Myocyte (in vitro differentiated cells): ENCODE results near the gene OTUD6A. TPM values are rescaled to one million over a fixed set of nuclear protein-coding genes. Genes with fewer than 3 reads are reported as not detected.
A peak's percentile ranks its signal among the peaks of the same experiment; 100 is the strongest.
"Not testable (repeated sequence)": the region's sequence is repeated elsewhere in the genome, so short reads cannot be mapped to it uniquely, and the experiment has no call there.

Source experiments
- DNase-seq: peaks from one replicate; pipeline ENCODE4 v3.0.0-alpha.2; 2012; ENCODE audit warnings: low read depth
- total RNA-seq: library from RNA; depleted of rRNA; stranded (reverse); fragments of >200 nt; gene quantifications from 2 replicates; pipeline ENCODE4 v1.2.3, GENCODE V29; 2014

The OTUD6A gene
- total RNA-seq, 1 donor from 2014 or later: not detected

DNA sequence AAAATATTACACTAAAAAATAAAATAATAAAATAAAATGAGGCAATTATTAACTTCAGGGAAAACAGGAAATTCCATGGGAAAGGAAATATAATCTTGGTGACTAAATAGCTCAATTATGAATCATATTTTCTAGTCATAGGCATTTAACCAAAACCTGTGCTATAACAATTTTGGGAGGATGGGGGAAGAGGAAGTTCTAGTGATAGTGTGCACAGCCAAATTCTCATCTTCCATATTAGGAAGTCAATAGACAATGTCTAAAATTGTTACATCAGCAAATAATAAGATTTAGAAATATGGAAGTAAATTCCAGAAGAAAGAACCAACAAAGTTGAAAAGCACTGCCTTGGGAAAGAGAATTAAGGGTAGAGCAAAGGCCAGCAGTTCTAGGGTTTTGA, 15.3 kb upstream of the OTUD6A start:
- DNase-seq: peak; percentile 28

DNA sequence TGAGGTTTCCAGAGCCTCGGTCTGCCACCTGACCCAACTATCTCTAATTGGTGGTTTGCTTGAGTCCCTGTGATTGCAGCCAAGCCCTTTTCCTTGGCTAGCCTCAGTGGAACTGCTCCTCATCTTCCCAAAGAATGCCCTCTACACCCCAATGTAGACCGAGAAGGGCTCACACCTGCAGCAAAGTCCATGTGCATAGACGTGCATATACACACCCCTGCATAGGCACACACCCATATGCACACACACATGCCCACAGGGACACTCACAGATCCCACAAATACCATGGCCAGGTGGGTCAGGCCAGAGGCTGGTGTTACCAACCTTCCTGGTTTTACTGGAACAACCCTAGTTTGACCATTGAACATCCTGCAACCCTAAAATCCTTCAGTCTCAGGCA, 12.9 kb upstream of the OTUD6A start:
- DNase-seq: no peak

DNA sequence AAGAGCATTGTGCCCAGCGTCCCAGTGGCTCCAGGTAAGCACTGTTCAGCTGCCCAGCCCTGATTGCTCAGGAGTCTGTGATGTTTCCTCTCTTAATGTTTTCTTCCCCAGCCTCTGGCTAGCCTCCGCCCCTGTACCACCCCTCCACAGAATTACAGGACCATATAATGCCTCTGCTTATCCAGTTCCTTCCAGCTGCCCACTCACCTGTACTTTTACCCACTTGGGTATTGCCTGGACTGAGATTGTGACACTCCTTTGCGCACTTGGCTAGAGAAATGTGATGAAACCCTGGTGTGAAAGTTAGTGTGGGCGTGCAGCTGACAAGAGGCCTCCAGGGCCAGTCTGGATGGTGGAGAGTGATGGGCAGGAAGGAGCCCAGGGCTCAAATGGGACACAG, 12.3 kb upstream of the OTUD6A start, which contains the start of gene AWAT2:
Gene AWAT2 (minus strand): TSS at position 14 of the 400 bp plus-strand sequence. CDS start 6 bp downstream, at position 8.
- DNase-seq: no peak

DNA sequence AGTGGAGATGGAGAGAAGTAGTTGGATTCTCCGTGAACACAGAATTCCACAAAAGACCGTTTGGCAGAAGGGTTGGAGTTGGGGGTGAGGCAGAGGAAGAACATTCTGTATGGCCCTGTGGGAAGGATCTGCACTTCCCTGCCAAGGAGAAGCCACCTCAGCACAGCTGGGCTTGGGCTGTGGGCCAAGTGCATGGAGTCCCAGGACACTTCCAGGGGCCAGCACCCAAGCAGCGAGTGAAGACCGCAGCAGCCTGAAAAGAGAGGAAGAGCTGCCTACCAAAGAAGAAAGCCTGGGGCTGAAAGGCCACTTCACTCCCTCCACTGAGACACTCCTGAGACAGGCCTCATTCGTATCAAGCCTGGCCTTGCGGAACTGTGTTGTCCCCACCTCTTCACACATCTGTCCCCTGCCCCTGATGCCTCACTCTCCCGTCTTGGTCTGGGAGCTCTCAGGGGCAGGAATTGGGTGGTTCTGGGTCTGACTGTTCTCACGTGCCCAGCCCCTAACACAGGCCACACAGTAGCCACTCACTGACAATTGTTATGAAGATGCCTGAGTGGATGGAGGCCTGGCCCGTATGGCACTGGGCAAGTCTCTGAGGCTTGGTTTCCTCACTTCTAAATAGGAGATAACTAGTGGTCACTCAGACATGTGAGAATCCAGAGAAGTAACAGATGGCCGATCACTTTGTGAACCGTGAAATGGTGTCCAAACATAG, 9.2 kb upstream of the OTUD6A start:
- DNase-seq: no peak

DNA sequence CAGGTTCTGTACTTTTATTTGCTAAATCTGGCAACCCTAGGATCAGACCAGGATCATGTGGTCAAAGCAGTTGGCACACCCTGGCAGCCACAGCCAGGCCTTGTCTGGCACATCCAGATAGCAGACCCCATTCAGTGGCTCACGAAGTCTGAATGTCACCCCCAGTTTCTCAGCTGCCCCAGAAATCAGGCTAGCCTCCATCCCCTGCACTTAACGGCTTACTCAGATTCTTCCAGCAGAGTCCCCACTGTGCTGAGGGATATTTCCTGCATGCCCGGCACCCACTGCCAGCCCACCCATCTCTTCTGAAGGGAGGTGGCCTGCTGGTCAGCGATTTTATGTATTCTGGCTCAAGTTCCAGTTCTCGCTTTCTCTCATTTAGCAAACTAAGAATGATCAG, 7.9 kb upstream of the OTUD6A start:
- no peak for DNase-seq

DNA sequence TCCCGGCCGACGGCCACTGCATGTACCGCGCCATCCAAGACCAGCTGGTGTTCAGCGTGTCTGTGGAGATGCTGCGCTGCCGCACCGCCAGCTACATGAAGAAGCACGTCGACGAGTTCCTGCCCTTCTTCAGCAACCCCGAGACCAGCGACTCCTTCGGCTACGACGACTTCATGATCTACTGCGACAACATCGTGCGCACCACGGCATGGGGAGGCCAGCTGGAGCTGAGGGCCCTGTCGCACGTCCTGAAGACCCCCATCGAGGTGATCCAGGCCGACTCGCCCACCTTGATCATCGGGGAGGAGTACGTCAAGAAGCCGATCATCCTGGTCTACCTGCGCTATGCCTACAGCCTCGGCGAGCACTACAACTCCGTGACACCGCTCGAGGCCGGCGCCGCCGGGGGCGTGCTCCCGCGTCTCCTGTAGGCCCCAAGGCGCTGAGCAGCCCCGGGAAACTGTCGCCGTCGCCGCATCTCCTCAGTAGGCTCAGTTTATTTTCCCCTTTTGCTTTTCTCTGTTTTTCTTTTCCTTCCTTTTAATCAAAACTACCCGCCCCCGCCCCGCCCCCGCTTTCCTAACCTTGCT, 799 bp downstream of the OTUD6A start:
- no peak for DNase-seq

DNA sequence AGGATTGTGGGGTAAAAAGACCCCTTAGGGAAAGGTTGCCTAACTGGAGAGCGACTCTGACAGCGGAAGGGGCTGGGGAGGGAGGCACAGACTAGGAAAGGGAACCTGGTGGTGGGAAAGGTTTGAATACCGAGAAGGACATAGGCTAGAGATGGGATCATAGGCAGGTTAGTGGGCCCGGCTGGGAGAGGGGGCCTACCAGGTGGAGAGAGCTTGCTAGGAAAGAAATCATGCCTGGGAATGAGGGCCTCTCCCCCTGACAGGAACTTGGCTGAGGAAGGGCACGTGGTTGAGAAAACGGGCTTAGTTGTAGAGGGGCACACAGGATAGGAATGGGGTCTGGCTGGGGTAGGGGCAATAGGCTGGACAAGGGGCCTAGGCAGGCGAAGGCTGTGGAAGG, 4.4 kb downstream of the OTUD6A start:
- no peak for DNase-seq

DNA sequence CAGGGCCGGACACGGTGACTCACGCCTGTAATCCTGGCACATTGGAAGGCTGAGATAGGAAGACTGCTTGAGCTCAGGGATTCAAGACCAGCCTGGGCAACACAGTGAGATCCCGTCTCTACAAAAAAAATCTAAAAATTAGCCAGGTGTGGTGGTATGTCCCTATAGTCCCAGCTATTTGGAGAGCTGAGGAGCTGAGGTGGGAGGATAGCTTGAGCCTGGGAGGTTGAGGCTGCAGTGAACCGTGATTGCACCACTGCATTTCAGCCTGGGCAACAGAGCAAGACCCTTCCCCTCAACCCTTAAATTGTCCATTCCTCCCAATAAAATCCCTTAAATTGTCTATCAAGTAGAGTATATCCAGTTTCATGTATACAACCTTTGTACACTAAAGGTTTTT, 17.0 kb downstream of the OTUD6A start:
- no peak for DNase-seq

DNA sequence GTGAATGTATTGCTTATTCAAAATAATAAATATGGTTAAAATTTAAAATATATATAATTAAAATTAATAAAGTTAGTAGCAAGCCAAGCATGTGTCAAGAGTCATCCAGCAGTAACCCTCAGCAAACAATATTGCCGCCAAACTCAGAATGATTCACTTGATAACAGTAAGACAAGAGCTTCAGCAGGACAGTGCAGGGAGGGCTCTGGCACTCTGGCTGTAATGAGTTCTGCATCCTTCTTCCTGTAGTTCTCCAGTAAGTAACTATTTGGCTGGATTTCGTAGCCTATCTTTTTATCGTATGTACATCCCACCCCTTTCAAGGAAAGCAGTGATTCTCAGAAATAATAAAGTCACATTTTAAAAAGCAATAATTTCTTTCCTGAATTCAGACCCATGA, 17.6 kb downstream of the OTUD6A start:
- no peak for DNase-seq

DNA sequence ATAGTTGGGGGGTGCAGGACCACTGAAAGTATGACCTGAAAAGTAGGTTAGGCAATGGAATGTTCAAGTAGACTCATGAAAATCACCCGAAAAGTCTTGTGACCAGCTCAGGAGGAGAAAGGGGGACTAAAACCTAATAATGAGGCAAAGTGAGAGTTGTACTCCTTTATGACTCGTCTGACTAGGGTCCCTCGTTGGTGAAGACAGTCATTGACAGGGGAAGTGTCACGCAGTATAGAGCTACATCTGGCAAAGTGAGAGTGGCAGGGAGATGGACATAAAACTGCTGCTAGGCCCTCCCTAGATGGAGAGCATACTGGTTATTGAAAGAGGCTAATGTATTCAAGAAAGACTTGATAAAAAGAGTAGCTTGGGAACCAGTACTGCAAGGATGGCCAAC, 20.5 kb downstream of the OTUD6A start:
- DNase-seq: no peak

DNA sequence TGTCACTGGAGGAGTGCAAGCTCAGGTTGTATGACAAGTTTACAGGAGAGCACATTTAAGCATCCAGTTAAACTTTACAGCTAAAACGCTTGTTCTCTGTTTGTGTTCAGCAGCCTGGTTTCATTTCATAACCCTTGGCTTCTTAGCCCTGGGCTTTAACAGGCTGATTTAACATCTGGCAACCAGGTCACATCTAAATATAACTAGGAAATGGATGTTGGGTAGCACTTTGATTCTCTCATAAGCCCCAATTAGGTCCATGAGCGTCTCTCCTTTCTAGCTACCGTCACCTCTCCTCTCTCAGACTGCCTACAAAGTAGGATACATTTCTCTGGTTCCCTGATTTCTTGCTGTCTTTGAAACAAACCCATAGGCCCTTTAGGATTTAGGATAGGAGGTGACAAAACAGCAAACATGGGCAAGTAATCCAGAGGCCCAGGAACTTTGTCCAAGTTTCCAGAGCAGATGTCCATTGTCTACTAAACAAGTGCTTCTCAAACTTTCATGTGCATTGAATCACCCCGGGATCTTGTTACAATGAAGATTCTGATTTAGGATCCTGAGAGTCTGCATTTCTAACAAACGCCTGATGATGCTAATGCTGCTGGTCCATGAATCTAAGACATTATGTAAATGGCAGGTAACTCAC, 22.5 kb downstream of the OTUD6A start:
- no peak for DNase-seq

DNA sequence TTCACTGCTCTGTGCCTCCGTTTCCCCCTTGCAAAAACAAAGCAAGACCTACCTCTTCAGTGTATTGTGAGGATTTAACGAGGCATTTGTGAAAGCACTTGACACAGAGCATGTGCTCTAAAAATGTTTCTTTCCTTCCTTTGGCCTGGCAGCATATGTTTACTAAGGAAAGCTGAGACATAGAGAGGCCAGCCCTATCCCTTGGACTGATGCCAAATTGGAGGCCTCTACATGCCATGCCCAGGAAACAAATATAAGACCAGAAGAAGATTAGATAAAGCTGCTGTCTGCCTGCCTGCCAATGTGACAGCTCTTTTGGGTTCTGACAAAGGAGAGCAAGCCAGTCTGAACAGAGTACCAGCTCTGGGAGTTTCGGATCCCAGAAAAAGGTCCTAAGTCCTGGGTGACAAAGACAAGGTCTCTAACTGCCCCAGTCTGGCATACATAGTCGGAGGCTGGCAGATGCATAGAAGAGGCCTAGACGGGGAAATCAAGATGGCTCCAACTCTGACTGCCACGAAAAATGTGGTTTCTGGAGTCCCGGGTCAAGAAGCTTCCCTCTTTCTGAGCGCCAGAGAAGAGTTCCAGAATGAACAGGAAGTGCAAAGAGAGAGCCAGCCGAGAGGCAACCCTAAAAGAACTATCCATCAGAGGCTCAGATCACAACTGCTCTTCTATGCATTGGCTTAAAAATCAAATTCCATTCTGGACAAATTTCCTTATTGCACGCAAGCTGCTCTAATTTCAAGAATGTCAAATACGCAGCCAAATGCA, 25.8 kb downstream of the OTUD6A start:
- DNase-seq: peak; percentile 9

DNA sequence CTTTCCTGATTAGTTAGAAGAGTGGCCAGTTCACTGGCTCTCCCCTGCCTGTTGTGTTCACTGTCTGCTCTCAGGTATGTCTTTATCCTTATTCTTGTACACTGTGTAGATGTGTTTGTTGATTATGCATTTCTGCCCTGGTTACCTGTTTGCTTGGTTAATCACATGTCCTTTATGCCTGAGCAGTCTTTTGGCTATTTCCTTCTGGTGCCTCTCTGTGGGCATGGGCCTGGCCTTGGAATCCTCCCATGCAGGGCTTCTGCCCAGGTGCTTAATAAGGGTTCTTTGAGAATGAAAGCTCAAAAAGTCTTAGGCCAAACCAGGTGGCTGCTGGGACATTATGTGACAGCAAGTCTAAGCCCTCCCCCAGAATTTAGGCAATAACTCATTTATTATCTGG, 26.5 kb downstream of the OTUD6A start:
- no peak for DNase-seq

DNA sequence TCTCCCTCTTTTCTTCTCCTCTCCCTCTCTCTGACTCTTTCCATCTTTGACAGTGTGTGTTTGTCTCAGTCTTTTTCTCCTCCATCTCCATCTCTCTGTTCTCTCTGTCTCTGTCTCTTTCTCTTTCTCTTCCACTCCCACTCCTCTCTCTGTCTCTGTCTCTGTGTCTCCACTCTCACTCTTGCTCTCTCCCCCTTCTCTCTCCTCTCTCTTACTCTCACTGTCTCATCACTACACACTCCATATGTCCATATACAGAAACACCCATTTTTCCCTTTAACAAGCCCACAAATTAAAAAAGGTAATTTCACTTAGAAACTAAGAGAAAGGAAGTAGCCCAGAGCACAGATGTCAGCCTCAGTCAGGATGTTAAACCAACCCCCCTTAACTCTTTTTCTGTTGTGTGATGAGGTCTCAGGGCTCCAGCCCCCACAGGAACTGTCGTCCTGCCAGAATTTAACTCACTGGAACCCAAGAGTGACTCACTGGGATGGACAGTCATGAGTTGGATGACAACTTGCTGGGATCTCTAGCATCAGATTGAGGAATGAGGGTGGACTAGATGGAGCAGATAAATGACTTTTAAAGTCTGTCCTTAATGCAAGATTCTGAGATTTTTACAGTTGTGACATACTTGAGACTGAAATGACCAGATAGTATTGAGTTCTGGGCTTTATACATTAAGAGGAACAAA, 27.5 kb downstream of the OTUD6A start:
- DNase-seq: peak; percentile 9

DNA sequence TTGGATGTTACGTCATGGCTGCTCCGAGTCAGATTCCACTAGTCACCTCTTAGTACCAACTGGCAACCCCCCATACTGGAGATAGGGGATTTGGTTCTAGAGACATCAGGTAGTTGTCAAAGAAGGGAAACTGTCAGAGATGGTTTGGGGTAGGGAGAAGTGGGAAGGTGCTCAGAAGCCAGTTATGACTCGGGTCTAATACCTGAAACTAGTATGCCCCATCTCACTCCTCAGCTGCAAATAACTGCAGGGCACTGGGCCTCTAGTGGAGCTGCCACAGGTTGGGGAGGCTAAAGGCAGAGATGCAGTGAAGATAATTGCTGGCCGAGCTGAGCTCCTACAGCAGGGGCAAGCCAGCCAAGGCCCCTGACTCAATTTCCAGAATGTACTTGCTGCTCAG, 30.0 kb downstream of the OTUD6A start:
- no peak for DNase-seq

DNA sequence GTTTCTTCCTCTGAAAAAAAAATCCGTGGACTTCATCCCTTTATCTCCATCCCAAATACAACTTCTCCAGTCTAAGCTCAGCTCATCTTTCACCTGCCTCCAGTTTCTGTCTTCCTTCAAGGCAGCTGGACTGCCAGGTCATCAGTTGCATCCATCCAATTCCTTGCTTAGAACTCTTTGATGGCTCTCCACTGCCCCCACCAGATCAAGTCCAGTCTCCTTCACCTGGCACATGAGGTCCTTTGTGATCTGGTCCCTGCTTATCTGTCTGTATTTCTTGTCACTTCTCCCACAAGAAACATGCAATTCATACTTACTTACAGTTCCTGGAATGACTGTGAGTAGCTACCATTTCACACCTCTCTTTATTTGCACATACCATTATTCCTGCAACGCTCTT, 33.8 kb downstream of the OTUD6A start:
- DNase-seq: no peak

DNA sequence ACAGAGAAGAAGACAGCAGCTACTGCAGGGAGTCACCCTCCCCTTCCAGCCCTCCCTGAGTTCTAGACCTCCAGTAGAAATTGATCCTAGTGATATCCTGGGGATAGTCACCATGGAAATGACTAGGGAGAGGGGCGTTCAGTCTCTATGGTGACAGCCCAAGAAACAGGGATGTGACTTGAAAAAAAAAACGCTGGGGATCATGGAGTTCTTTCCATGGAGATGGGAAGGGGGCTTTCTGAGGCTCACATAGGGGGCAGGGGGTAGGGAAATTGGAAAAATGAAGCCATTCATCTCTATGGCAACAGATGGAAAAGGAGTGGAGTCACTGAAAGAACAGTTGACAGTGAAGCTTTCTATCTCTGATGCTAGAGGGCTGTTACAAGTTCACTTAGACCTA, 43.0 kb downstream of the OTUD6A start:
- no peak for DNase-seq

DNA sequence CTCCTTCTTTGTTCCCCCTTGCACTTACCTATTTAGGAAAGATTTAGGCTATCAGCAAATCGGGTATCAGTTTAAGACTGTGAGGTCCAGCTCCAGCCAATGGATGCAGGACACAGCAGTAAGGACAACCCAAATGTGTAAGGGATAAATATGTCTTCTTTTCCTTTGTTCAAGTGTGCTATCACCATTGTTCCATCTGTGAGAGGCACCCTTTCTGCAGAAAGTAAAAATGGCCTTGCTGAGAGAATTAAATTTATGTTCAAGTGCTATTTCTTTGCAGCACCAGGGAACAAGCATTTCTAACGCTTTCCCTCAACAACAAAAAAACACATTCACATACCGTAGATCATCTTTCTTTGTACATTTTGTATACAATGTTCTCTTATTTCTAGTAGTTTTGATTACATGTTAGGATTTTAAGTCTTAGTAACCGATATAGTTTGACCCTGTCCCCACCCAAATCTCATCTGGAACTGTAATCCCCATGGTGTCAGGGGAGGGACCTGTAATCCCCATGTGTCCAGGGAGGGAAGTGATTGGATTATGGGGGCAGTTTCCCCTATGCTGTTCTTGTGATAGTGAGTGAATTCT, 49.3 kb downstream of the OTUD6A start:
- not testable (repeated sequence) for DNase-seq
